GM12872 (cell line): Measurements from ENCODE around the gene ZNF691.

Source experiments
- CTCF ChIP-seq: IDR thresholded peaks from 3 replicates; pipeline ENCODE4 v1.5.1; 2011; ENCODE audit warnings: low read depth, mild to moderate bottlenecking, low read length, moderate library complexity; ENCODE audit not compliant: insufficient read depth

Gene ZNF691

DNA sequence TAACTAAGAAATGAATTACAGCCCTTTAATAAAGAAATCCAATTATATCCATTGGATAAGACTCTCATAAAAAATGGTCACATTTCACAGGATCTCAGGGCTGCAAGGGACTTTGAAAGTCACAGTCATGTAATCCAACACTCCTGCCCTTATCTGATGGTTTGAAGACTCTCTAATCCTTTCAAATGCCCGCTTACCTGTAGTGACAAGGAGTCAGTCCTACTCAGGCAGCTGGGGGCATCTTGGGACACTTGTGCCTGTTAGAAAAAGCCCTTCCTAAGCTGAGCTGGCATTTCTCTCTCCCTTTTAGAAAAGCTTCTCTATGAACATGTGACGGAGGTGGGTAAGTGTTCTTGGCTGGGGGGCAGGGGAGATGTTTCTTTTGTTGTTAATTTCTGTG, 11.0 kb upstream of the ZNF691 start:
- no peak for TF ChIP-seq CTCF

DNA sequence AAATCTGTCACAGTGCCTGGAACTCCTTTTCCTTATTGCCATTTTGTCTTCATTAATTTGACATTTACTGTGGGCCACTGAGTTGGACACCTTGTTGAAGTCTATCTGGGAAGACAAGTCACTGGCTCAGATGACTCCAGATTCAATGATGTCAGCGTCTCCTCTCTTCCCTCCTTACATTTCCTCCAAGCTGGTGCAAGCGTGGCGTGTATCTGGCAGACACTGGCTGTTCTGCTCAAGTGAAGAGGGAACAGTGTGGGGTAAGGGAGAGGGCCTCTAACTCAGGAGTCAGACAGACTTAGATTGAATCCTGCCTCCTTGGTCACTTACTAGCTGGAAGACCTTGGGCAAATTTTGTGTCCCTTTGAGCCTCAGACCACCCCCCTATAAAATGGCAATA, 8.7 kb upstream of the ZNF691 start:
- TF ChIP-seq CTCF, result no peak

GRCh38 chr1:42838482-42839190, 7.8 kb upstream of the ZNF691 start:
- TF ChIP-seq CTCF, result no peak

GRCh38 chr1:42841010-42841409, 5.4 kb upstream of the ZNF691 start:
- no peak for TF ChIP-seq CTCF

DNA sequence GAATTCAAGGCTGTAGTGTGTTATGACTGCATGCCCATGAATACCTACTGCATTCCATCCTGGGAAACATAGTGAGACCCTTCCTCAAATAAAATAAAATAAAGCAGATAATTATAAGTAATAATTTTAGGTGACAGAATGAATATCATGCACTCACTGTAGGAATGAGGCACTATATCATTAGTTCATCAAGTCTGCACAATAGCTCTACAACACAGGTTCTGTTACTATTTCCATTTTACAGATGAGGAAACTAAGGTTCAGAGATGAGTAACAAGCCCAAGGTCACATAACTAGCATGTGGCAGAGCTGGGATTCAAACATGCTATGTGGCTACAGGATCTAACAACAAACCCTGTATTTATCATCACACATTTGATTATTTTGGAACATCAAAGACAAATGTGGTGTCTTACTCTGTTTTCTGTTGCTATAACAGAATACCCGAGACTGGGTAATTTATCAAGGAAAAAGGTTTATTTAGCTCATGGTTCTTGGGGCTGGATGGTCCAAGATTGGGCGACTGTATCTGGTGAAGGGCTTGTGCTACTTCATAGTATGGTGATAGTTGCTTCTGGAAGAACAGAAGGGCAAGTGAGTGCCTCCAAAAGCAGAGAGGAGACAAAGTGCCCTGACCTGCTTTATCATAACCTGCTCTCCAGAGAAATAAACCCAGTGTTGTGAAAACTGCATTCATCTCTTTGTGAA, 4.8 kb upstream of the ZNF691 start:
- no peak for TF ChIP-seq CTCF

DNA sequence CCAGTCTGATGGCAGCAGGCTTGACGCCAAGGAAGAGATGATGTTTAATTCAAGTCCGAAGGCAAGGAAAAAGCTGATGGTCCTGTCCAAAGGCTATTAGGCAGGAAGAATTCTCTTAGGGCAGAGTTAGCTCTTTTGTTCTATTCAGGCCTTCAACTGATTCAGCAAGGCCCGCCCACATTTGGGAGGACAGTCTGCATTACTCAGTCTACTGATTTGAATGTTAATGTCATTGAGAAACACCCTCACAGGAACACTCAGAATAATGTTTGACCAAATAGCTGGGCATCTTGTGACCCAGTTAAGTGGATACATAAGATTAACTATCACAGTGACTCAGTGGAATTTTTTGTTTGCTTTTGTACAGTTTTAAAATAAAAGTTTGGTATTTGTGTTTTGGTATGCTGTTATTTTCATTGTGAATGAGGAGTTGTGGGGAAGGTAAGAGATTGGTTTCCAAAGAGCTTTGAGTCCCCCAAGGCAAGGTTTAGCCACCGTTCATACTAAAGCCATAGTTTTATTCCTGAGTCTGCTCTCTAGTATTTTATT, 1.7 kb upstream of the ZNF691 start:
- no peak for TF ChIP-seq CTCF

- TF ChIP-seq CTCF, result no peak
Measured at GRCh38 chr1:42845193-42845592, 1.2 kb upstream of the ZNF691 start.
